ENCODE results near the gene KIFC1. TPM values are rescaled to one million over a fixed set of nuclear protein-coding genes. Genes with fewer than 3 reads are reported as not detected.

Gene KIFC1
- total and polyA plus RNA-seq, 2 donors (not counting 1 experiment from before 2014, with no cell fraction given), result 5.3 to 8.0 TPM

GRCh38 chr6:33407132-33407718 lies 15.6 kb downstream of the KIFC1 start:
- Histone ChIP-seq H3K36me3 (ENCODE audit: control insufficient read depth, insufficient read depth, low read length) (peaks cover 18% of the 10 kb centered on the region), H3K27ac (ENCODE audit: insufficient read depth, low read length) (no peak overlapping the region), H3K4me3 (replicated peaks in 1 of 4; ENCODE audit: control extremely low read depth in 1 of 4, insufficient read depth in 1 of 4, low read depth in 3 of 4, low read length in 4 of 4) (no peak overlapping the region), H3K4me2 (ENCODE audit: extremely low read depth, insufficient read depth, low read length) (no peak overlapping the region), H3K9ac (ENCODE audit: insufficient read depth, low read length) (no peak overlapping the region), H3K79me2 (ENCODE audit: control insufficient read depth, insufficient read depth, low read length) (peaks cover 8% of the 10 kb centered on the region), H2AFZ (ENCODE audit: low read length) (no peak overlapping the region), H3K9me3 (ENCODE audit: control insufficient read depth, insufficient read depth, low read depth, low read length) (no peaks in the 10 kb centered on the region), H3K4me1 (ENCODE audit: control insufficient read depth, extremely low read depth, insufficient read depth, low read length) (peaks cover 4% of the 10 kb centered on the region), H4K20me1 (ENCODE audit: control insufficient read depth, extremely low read depth, insufficient read depth, low read length) (no peaks in the 10 kb centered on the region), H3K27me3 (ENCODE audit: control insufficient read depth, insufficient read depth, low read length) (no peaks in the 10 kb centered on the region)
- TF ChIP-seq CTCF (conservative IDR thresholded peaks at IDR 0.05 in 1 of 2, IDR thresholded peaks at IDR 0.05 in 1 of 2; ENCODE audit: low read depth in 1 of 2, low read length in 2 of 2) (peak; percentile 28 to 32), EZH2 (IDR thresholded peaks at IDR 0.05; ENCODE audit: low read length, missing control alignments) (no peak)
- peak; percentile 40 to 75 for DNase-seq (ENCODE audit: low read depth in 2 of 2)

- TF ChIP-seq EZH2 (IDR thresholded peaks at IDR 0.05; ENCODE audit: low read length, missing control alignments) (no peak), CTCF (conservative IDR thresholded peaks at IDR 0.05 in 1 of 2, IDR thresholded peaks at IDR 0.05 in 1 of 2; ENCODE audit: low read depth in 1 of 2, low read length in 2 of 2) (no peak)
- Histone ChIP-seq H2AFZ (ENCODE audit: low read length) (peak overlapping the region; percentile 70), H3K27ac (ENCODE audit: insufficient read depth, low read length) (peak overlapping the region; percentile 85), H3K36me3 (ENCODE audit: control insufficient read depth, insufficient read depth, low read length) (peaks cover 15% of the 10 kb centered on the region), H3K4me2 (ENCODE audit: extremely low read depth, insufficient read depth, low read length) (peak overlapping the region; percentile 82), H3K4me3 (replicated peaks in 1 of 4; ENCODE audit: control extremely low read depth in 1 of 4, insufficient read depth in 1 of 4, low read depth in 3 of 4, low read length in 4 of 4) (peak overlapping the region; percentile 37 to 78 (median 57)), H3K27me3 (ENCODE audit: control insufficient read depth, insufficient read depth, low read length) (no peaks in the 10 kb centered on the region), H3K4me1 (ENCODE audit: control insufficient read depth, extremely low read depth, insufficient read depth, low read length) (peaks cover 9% of the 10 kb centered on the region), H3K79me2 (ENCODE audit: control insufficient read depth, insufficient read depth, low read length) (peaks cover 32% of the 10 kb centered on the region), H3K9me3 (ENCODE audit: control insufficient read depth, insufficient read depth, low read depth, low read length) (no peaks in the 10 kb centered on the region), H3K9ac (ENCODE audit: insufficient read depth, low read length) (peak overlapping the region; percentile 80), H4K20me1 (ENCODE audit: control insufficient read depth, extremely low read depth, insufficient read depth, low read length) (no peaks in the 10 kb centered on the region)
- peak; percentile 97 for DNase-seq (ENCODE audit: low read depth in 2 of 2)
These were observed 18.6 kb downstream of the KIFC1 start for GRCh38 chr6:33410050-33410710.

- H3K9me3 ChIP-seq (ENCODE audit: control insufficient read depth, insufficient read depth, low read depth, low read length), result no peaks in the 10 kb centered on the region
- peak; percentile 83 to 85 for DNase-seq (ENCODE audit: low read depth in 2 of 2)
These were observed 19.3 kb downstream of the KIFC1 start, which contains the start of gene PHF1 for GRCh38 chr6:33410711-33411631. PHF1 (plus strand) TSS chr6:33411014; CDS start chr6:33412264, 1,250 bp downstream.

More at GRCh38 chr6:33410711-33411631, 19.3 kb downstream of the KIFC1 start, which contains the start of gene PHF1:
- Histone ChIP-seq H3K4me3 (replicated peaks in 1 of 4; ENCODE audit: control extremely low read depth in 1 of 4, insufficient read depth in 1 of 4, low read depth in 3 of 4, low read length in 4 of 4) (peak within 1 kb of the TSS; percentile 65 to 79 (median 77)), H3K4me2 (ENCODE audit: extremely low read depth, insufficient read depth, low read length) (peak within 1 kb of the TSS; percentile 86), H3K79me2 (ENCODE audit: control insufficient read depth, insufficient read depth, low read length) (peaks cover 40% of the 10 kb centered on the region), H3K27ac (ENCODE audit: insufficient read depth, low read length) (peak within 1 kb of the TSS; percentile 85), H3K4me1 (ENCODE audit: control insufficient read depth, extremely low read depth, insufficient read depth, low read length) (peaks cover 16% of the 10 kb centered on the region), H3K27me3 (ENCODE audit: control insufficient read depth, insufficient read depth, low read length) (no peaks in the 10 kb centered on the region), H2AFZ (ENCODE audit: low read length) (peak within 1 kb of the TSS; percentile 70), H3K9ac (ENCODE audit: insufficient read depth, low read length) (peak within 1 kb of the TSS; percentile 80), H3K36me3 (ENCODE audit: control insufficient read depth, insufficient read depth, low read length) (peaks cover 15% of the 10 kb centered on the region), H4K20me1 (ENCODE audit: control insufficient read depth, extremely low read depth, insufficient read depth, low read length) (no peaks in the 10 kb centered on the region)
- no peak for TF ChIP-seq EZH2 (IDR thresholded peaks at IDR 0.05; ENCODE audit: low read length, missing control alignments)
- TF ChIP-seq CTCF (conservative IDR thresholded peaks at IDR 0.05 in 1 of 2, IDR thresholded peaks at IDR 0.05 in 1 of 2; ENCODE audit: low read depth in 1 of 2, low read length in 2 of 2), result no peak
